Measurements from ENCODE around the gene MYLK4.

Gene MYLK4

DNA sequence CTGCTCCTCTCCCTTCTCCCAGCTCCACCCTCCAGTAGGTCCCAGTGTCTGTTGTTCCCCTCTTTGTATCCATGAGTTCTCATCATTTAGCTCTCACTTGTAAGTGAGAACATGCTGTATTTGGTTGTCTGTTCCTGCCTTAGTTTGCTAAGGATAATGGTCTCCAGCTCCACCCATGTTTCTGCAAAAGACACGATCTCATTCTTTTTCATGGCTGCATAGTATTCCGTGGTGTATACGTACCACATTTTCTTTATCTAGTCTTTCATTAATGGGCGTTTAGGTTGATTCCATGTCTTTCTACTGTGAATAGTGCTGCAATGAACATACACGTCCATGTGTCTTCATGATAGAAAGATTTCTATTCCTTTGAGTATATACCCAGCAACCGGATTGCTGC lies 136.6 kb downstream of the MYLK4 start:
- Mint-ChIP-seq H3K27ac (no peak overlapping the region), H3K36me3 (no peaks in the 10 kb centered on the region), H3K4me1 (no peaks in the 10 kb centered on the region), H3K4me3 (no peak overlapping the region), H3K9me3 (no peaks in the 10 kb centered on the region), H3K27me3 (peaks cover 15% of the 10 kb centered on the region)

Data from activated naive CD4-positive, alpha-beta T cell treated with anti-CD3 and anti-CD28 coated beads, Interleukin-2, amount 50 U/mL, for 24 hours (primary cell).